ENCODE data around the gene AGPAT3.

DNA sequence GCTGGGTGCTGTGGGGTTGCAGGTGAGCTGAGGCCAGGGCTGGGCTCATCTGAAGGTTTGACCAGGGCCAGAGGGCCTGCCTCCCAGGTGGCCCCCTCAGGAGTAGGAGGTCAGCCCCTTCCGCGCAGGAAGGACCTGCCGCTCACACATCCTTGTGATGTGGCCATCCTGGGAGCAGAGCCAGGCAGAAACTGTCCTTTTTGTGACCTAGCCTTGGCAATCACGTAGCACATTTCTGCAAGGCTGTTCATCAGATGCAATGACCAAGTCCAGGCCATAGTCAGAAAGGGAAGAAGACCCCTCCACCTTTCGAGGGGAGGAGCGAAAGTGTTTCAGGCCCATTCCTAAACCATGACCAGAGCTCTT is 91.6 kb downstream of the AGPAT3 start:
- TF ChIP-seq, protein P1, sequence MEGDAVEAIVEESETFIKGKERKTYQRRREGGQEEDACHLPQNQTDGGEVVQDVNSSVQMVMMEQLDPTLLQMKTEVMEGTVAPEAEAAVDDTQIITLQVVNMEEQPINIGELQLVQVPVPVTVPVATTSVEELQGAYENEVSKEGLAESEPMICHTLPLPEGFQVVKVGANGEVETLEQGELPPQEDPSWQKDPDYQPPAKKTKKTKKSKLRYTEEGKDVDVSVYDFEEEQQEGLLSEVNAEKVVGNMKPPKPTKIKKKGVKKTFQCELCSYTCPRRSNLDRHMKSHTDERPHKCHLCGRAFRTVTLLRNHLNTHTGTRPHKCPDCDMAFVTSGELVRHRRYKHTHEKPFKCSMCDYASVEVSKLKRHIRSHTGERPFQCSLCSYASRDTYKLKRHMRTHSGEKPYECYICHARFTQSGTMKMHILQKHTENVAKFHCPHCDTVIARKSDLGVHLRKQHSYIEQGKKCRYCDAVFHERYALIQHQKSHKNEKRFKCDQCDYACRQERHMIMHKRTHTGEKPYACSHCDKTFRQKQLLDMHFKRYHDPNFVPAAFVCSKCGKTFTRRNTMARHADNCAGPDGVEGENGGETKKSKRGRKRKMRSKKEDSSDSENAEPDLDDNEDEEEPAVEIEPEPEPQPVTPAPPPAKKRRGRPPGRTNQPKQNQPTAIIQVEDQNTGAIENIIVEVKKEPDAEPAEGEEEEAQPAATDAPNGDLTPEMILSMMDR (IDR thresholded peaks at IDR 0.05): no peak
- no peak for TF ChIP-seq POLR2A (IDR thresholded peaks at IDR 0.05)

Data from testis (tissue), 2 donors.